HUES48 (cell line): ENCODE measurements around the gene PIM3.

Source experiments
- H3K27ac ChIP-seq: one replicate; pipeline ENCODE4 v1.7.0; 2013; ENCODE audit warnings: low read depth, low read length, inconsistent platforms
- H3K27me3 ChIP-seq: 2 replicates; pipeline ENCODE4 v1.6.1; 2013; ENCODE audit warnings: mild to moderate bottlenecking, low read length; ENCODE audit not compliant: control insufficient read depth, insufficient read depth
- H3K36me3 ChIP-seq: 2 replicates; pipeline ENCODE4 v1.6.1; 2013; ENCODE audit warnings: low read length; ENCODE audit not compliant: control insufficient read depth, insufficient read depth
- H3K4me1 ChIP-seq: 2 replicates; pipeline ENCODE4 v1.6.1; 2013; ENCODE audit warnings: mild to moderate bottlenecking, low read length; ENCODE audit not compliant: control insufficient read depth, insufficient read depth
- H3K4me3 ChIP-seq: 2 replicates; pipeline ENCODE4 v1.5.1; 2013; ENCODE audit warnings: mild to moderate bottlenecking, low read depth, low read length
- H3K9ac ChIP-seq: 2 replicates; pipeline ENCODE4 v1.6.1; 2013; ENCODE audit warnings: mild to moderate bottlenecking, low read depth, low read length, moderate library complexity
- H3K9me3 ChIP-seq: 2 replicates; pipeline ENCODE4 v1.6.1; 2013; ENCODE audit warnings: low read length; ENCODE audit not compliant: control insufficient read depth, insufficient read depth

PIM3 gene

GRCh38 chr22:49951986-49952896 lies 8.3 kb upstream of the PIM3 start:
- Histone ChIP-seq H3K27ac (peak overlapping the region; percentile 20), H3K9ac (no peak overlapping the region), H3K4me1 (peaks cover 2% of the 10 kb centered on the region; the same call in 1 of the 2 replicates), H3K27me3 (no peaks in the 10 kb centered on the region), H3K9me3 (no peaks in the 10 kb centered on the region), H3K36me3 (no peaks in the 10 kb centered on the region), H3K4me3 (no peak overlapping the region)

GRCh38 chr22:49953027-49953679 lies 7.4 kb upstream of the PIM3 start:
- H3K9ac ChIP-seq, result no peak overlapping the region

DNA sequence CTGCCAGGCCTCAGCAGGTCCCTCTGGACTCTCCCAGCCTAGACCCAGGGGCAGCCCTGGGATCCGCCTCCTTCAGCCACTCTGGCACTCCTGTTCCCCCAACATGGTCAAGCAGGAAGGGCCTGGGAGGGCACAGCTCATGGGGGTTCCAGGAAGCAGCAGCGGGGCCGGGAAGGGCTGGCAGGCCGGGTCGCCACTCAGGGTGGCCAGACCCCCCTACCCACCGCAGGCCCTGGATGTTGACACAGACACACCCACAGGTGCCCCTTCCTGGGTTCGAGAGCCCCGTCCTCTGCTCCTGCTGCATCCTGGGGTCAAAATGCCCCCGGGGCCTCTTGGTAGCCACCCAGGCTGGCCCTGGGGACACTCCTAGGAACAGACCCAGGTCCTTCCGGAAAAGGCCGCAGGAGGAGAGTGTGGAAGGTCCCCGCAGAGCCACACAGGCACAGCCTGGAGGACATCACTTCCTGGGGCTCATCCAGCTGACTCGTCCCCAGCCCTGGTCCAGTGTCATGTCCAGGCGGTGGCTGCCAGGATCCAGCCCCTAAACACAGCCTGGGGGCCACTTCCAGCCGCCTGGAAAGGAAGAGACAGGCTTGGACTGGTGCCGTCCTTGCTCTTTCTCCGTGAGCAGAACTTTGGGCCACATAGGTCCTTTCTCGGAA lies 6.8 kb upstream of the PIM3 start:
- Histone ChIP-seq H3K4me1 (no peaks in the 10 kb centered on the region), H3K27ac (no peak overlapping the region), H3K27me3 (no peaks in the 10 kb centered on the region), H3K36me3 (no peaks in the 10 kb centered on the region), H3K4me3 (no peak overlapping the region), H3K9me3 (no peaks in the 10 kb centered on the region), H3K9ac (no peak overlapping the region)

More at GRCh38 chr22:49953027-49953679, 7.4 kb upstream of the PIM3 start:
- no peaks in the 10 kb centered on the region for H3K36me3 ChIP-seq
- no peaks in the 10 kb centered on the region for H3K9me3 ChIP-seq
- H3K27me3 ChIP-seq, result no peaks in the 10 kb centered on the region
- no peak overlapping the region for H3K27ac ChIP-seq
- no peak overlapping the region for H3K4me3 ChIP-seq
- no peaks in the 10 kb centered on the region for H3K4me1 ChIP-seq

- Histone ChIP-seq H3K27me3 (no peaks in the 10 kb centered on the region), H3K27ac (no peak overlapping the region), H3K4me3 (no peak overlapping the region), H3K9me3 (no peaks in the 10 kb centered on the region), H3K36me3 (no peaks in the 10 kb centered on the region), H3K4me1 (no peaks in the 10 kb centered on the region; the same call in 1 of the 2 replicates), H3K9ac (no peak overlapping the region)
These were observed 6.2 kb upstream of the PIM3 start for GRCh38 chr22:49954354-49954753.

DNA sequence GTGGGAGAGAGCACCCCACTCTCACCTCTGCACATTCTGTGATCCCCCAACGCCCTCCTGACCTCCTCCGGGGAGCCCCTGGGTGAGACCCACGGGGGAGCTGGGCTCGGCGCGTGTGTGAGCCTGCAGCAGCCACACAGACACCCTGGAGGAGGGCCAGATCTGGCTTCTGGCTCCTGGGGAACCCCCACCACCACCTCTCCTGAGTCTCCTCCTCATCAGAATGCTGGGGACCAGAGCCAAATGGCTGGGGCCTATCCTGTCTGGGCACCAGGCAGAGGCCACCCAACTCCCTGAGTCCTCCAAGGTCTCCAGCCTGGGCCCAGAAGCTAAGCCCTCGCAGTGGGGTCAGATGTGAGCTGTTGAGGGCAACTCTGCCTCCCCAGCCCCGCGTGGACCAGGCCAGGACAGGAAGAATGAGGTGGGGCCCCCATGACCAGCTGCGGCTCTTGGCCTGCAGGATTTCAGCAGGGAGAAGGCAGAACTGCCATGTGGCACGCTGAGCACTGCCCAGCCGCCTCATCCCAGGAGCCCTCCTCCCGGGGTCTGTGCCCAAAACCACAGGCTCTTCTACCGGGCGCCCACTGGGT lies 5.5 kb upstream of the PIM3 start:
- no peaks in the 10 kb centered on the region; the same call in 1 of the 2 replicates for H3K4me1 ChIP-seq
- H3K36me3 ChIP-seq, result no peaks in the 10 kb centered on the region
- no peak overlapping the region for H3K9ac ChIP-seq
- no peaks in the 10 kb centered on the region for H3K9me3 ChIP-seq
- H3K27ac ChIP-seq, result no peak overlapping the region
- H3K4me3 ChIP-seq, result no peak overlapping the region
- no peaks in the 10 kb centered on the region for H3K27me3 ChIP-seq

GRCh38 chr22:49955581-49956417 lies 4.8 kb upstream of the PIM3 start:
- H3K9ac ChIP-seq, result no peak overlapping the region
- H3K36me3 ChIP-seq, result no peaks in the 10 kb centered on the region
- H3K27me3 ChIP-seq, result no peaks in the 10 kb centered on the region
- H3K9me3 ChIP-seq, result no peaks in the 10 kb centered on the region
- no peaks in the 10 kb centered on the region; the same call in 1 of the 2 replicates for H3K4me1 ChIP-seq
- no peak overlapping the region for H3K4me3 ChIP-seq
- no peak overlapping the region for H3K27ac ChIP-seq

DNA sequence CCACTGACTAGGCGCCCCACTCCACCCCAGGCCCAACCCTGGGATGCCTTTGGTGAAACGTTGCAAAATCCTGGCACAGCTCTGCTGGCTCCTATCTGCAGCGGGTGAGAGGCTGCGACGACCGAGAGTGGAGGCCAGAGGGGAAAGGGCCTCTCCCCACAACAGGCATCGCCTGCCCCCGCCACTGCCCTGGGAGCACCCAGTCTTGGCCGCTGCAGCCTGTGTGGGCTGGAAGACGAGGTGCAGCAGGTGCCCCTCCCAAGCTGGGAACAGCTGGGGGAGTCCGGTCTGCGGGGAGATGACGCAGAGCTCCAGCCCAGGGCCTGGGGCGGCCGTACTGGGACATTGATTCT lies 4.2 kb upstream of the PIM3 start:
- Histone ChIP-seq H3K36me3 (no peaks in the 10 kb centered on the region), H3K27ac (no peak overlapping the region), H3K9ac (no peak overlapping the region), H3K27me3 (peaks cover under 1% of the 10 kb centered on the region; the same call in 1 of the 2 replicates), H3K4me1 (no peaks in the 10 kb centered on the region; the same call in 1 of the 2 replicates), H3K9me3 (no peaks in the 10 kb centered on the region), H3K4me3 (no peak overlapping the region)

GRCh38 chr22:49956914-49957825 lies 3.4 kb upstream of the PIM3 start:
- H3K4me1 ChIP-seq, result no peaks in the 10 kb centered on the region; the same call in 1 of the 2 replicates
- H3K4me3 ChIP-seq, result no peak overlapping the region
- no peaks in the 10 kb centered on the region for H3K36me3 ChIP-seq
- no peak overlapping the region for H3K9ac ChIP-seq
- no peaks in the 10 kb centered on the region for H3K9me3 ChIP-seq
- H3K27me3 ChIP-seq, result peaks cover 4% of the 10 kb centered on the region; the same call in 1 of the 2 replicates
- no peak overlapping the region for H3K27ac ChIP-seq

DNA sequence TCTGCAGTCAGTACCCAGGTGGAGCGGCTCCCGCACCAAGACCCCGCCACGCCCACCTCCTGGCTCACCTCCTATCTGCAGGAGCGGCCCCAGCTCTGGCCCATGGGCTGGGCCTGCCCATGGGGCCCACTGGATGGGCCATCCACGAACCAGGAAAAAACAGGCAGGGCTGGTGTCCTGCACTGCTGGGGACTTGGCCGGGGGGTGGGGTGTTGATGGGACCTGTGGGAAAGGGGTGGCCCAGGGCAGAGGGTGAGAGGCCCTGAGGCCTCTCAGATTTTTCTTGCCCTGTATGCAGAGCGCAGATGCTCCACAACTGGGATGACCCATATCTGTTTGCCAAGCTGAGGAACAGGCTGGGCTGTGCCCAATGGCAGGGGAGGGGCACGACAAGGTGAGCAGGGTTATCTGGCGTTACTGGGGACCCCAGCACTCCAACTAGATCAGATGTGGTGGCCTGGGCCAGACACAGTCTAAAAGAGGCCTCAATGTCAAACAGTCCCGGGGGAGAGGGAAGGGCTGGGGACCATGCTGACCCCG lies 2.7 kb upstream of the PIM3 start:
- Histone ChIP-seq H3K36me3 (peaks cover 4% of the 10 kb centered on the region), H3K27me3 (peaks cover 4% of the 10 kb centered on the region; the same call in 1 of the 2 replicates), H3K4me3 (no peak overlapping the region), H3K9ac (no peak overlapping the region), H3K9me3 (no peaks in the 10 kb centered on the region), H3K27ac (no peak overlapping the region), H3K4me1 (peaks cover 5% of the 10 kb centered on the region; the same call in 1 of the 2 replicates)
